ENCODE results near the gene RBM10. TPM values are rescaled to one million over a fixed set of nuclear protein-coding genes. Genes with fewer than 3 reads are reported as not detected.

The RBM10 gene
- polyA plus RNA-seq, 1 experiment: 30.9 TPM

DNA sequence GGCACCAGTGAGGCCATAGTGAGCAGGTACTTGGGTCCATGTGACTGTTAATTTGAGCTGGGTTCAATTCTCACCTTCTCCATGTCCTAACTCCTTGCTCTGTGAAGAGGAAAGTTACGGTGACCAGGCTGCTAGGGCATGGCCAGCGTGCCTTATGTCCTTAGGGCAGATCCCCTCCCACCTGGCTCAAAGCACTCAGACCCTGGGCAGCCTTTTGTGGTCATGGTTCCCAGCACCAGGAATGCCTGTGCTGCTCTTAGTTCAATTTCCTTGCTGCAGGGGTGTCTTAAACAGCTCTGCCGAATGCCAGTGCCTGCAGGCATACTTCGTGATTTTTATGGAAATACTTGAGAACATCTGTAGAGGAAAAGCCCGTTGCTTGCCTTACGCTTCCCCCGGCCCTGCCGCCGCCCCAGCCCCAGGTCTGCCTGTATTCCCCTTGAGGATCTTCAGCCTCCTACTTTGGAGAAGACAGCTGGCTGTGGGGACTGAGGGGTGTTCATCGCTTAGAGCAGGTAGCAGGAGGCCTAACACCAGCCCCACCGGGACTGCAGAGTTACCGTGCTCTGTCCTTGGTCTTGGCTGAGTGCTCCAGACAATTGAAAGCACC lies 70.4 kb downstream of the RBM10 start:
- H3K27me3 ChIP-seq (ENCODE audit: control insufficient read depth, insufficient read depth, low read length): no peaks in the 10 kb centered on the region
- TF ChIP-seq CTCF (IDR thresholded peaks at IDR 0.05; ENCODE audit: insufficient read depth, low read depth, low read length): no peak
- DNase-seq (ENCODE audit: low read depth): no peak
- peaks cover 24% of the 10 kb centered on the region for H3K36me3 ChIP-seq (ENCODE audit: control insufficient read depth, insufficient read depth, low read length)
- H3K4me3 ChIP-seq (ENCODE audit: low read depth, low read length): no peak overlapping the region
- ChIA-PET POLR2A (interaction anchor here (0.7 kb wide), 1 partner anchor 320 kb away, joined by 3 read pairs; no protein-coding TSS in a partner anchor), CTCF (interaction anchor here (1.5 kb wide), 1 partner anchor 21 kb away, joined by 3 read pairs; no protein-coding TSS in a partner anchor)

GRCh38 chrX:47216393-47216925 lies 71.4 kb downstream of the RBM10 start:
- no peak for TF ChIP-seq CTCF (IDR thresholded peaks at IDR 0.05; ENCODE audit: insufficient read depth, low read depth, low read length)
- CTCF ChIA-PET: no interaction called here
- H3K27me3 ChIP-seq (ENCODE audit: control insufficient read depth, insufficient read depth, low read length): no peaks in the 10 kb centered on the region
- DNase-seq (ENCODE audit: low read depth): no peak
- POLR2A ChIA-PET: interaction anchor here (0.7 kb wide), 1 partner anchor 319 kb away, joined by 3 read pairs; no protein-coding TSS in a partner anchor
- H3K4me3 ChIP-seq (ENCODE audit: low read depth, low read length): no peak overlapping the region
- H3K36me3 ChIP-seq (ENCODE audit: control insufficient read depth, insufficient read depth, low read length): peaks cover 18% of the 10 kb centered on the region

GRCh38 chrX:47217121-47217851 lies 72.3 kb downstream of the RBM10 start:
- no peak for TF ChIP-seq CTCF (IDR thresholded peaks at IDR 0.05; ENCODE audit: insufficient read depth, low read depth, low read length)

DNA sequence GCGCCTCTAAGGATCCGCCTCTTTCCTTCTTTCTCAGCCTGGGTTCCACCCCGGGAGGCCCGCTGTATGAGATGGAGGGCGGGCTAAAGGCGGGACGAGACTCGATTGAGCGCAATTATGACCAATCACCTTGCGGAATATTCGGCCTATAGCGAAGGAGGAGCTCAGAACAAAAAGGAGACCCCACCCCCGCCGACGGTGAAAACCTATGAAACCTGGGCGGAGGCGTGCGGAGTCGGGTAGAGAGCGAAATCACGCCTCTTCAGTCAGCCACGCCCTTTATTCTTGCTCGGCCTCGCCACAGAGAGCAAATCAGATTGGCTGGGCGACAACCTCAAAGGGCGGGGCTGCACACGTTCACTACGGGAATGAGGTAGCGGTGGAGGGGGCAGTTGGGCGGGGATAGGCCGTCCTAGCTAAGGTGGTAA lies 72.8 kb downstream of the RBM10 start:
- ChIA-PET POLR2A (interaction anchor here (0.6 kb wide), 1 partner anchor 218 kb away, joined by 3 read pairs; no protein-coding TSS in a partner anchor), CTCF (interaction anchor here (0.7 to 1.3 kb wide), 2 partner anchors 27 to 166 kb away, joined by 3 read pairs; no protein-coding TSS in a partner anchor)
- Histone ChIP-seq H3K4me3 (ENCODE audit: low read depth, low read length) (peak overlapping the region; percentile 66), H3K27me3 (ENCODE audit: control insufficient read depth, insufficient read depth, low read length) (no peaks in the 10 kb centered on the region), H3K36me3 (ENCODE audit: control insufficient read depth, insufficient read depth, low read length) (peaks cover 12% of the 10 kb centered on the region)
- peak; percentile 95 for DNase-seq (ENCODE audit: low read depth)
- TF ChIP-seq CTCF (IDR thresholded peaks at IDR 0.05; ENCODE audit: insufficient read depth, low read depth, low read length): no peak

More at GRCh38 chrX:47217121-47217851, 72.3 kb downstream of the RBM10 start:
- DNase-seq (ENCODE audit: low read depth): no peak
- Histone ChIP-seq H3K4me3 (ENCODE audit: low read depth, low read length) (peak overlapping the region; percentile 8; the same call in 1 of the 2 replicates), H3K36me3 (ENCODE audit: control insufficient read depth, insufficient read depth, low read length) (peaks cover 16% of the 10 kb centered on the region), H3K27me3 (ENCODE audit: control insufficient read depth, insufficient read depth, low read length) (no peaks in the 10 kb centered on the region)
- POLR2A ChIA-PET: interaction anchor here (0.6 kb wide), 1 partner anchor 218 kb away, joined by 3 read pairs; no protein-coding TSS in a partner anchor
- CTCF ChIA-PET: interaction anchor here (0.7 to 1.3 kb wide), 2 partner anchors 27 to 167 kb away, joined by 3 read pairs; no protein-coding TSS in a partner anchor

All from BJ (cell line).